KMS-11 (cell line): ENCODE measurements around the gene CCL22.

ENCODE experiments used
- H2AFZ ChIP-seq: fragments of 200-600 bp; sonication (generic); 2 replicates; pipeline ENCODE4 v1.6.1; 2016; ENCODE audit warnings: antibody characterized with exemption, mixed run types, low read depth
- H3K27ac ChIP-seq: fragments of 200-600 bp; sonication (generic); 2 replicates; pipeline ENCODE4 v1.6.1; 2016; ENCODE audit warnings: mild to moderate bottlenecking, mixed run types
- H3K27me3 ChIP-seq: fragments of 200-600 bp; sonication (generic); 2 replicates; pipeline ENCODE4 v1.6.1; 2017; ENCODE audit warnings: mild to moderate bottlenecking, low read depth, mixed run types, moderate library complexity; ENCODE audit not compliant: insufficient read depth
- H3K36me3 ChIP-seq: fragments of 200-600 bp; sonication (generic); 2 replicates; pipeline ENCODE4 v1.6.1; 2017; ENCODE audit warnings: mild to moderate bottlenecking, mixed run types; ENCODE audit not compliant: insufficient read depth
- H3K4me1 ChIP-seq: fragments of 200-600 bp; sonication (generic); 2 replicates; pipeline ENCODE4 v1.6.1; 2016; ENCODE audit warnings: mild to moderate bottlenecking, low read depth, mixed run types; ENCODE audit not compliant: poor library complexity, severe bottlenecking
- H3K4me2 ChIP-seq: fragments of 200-600 bp; sonication (generic); 2 replicates; pipeline ENCODE4 v1.7.0; 2016; ENCODE audit warnings: mild to moderate bottlenecking, mixed run types
- H3K4me3 ChIP-seq: fragments of 200-600 bp; sonication (generic); IDR thresholded peaks from 2 replicates; pipeline ENCODE4 v1.6.1; 2017; ENCODE audit warnings: low read depth, low read length, mixed read lengths; ENCODE audit not compliant: insufficient read depth
- H3K79me2 ChIP-seq: fragments of 200-600 bp; sonication (generic); 2 replicates; pipeline ENCODE4 v1.6.1; 2016; ENCODE audit warnings: low read depth, mixed run types; ENCODE audit not compliant: insufficient read depth
- H3K9ac ChIP-seq: fragments of 200-600 bp; sonication (generic); 2 replicates; pipeline ENCODE4 v1.6.1; 2016; ENCODE audit warnings: mild to moderate bottlenecking, mixed run types
- H4K20me1 ChIP-seq: fragments of 200-600 bp; sonication (generic); 2 replicates; pipeline ENCODE4 v1.6.1; 2016; ENCODE audit warnings: mild to moderate bottlenecking, mixed run types; ENCODE audit not compliant: insufficient read depth
- CTCF ChIP-seq: fragments of 200-600 bp; sonication (generic); conservative IDR thresholded peaks from 2 replicates; pipeline ENCODE4 v1.6.1; 2017; ENCODE audit warnings: low read depth, mild to moderate bottlenecking, antibody characterized with exemption, low read length, moderate library complexity, mixed read lengths

Gene CCL22

GRCh38 chr16:57360321-57360935 lies 1.8 kb downstream of the CCL22 start:
- Histone ChIP-seq H3K36me3 (no peaks in the 10 kb centered on the region), H3K4me3 (no peak overlapping the region), H3K79me2 (no peaks in the 10 kb centered on the region), H3K27ac (no peak overlapping the region), H4K20me1 (no peaks in the 10 kb centered on the region), H3K9ac (no peak overlapping the region), H3K4me2 (no peak overlapping the region), H2AFZ (no peak overlapping the region), H3K27me3 (no peaks in the 10 kb centered on the region), H3K4me1 (no peaks in the 10 kb centered on the region)
- TF ChIP-seq CTCF: no peak

GRCh38 chr16:57361404-57361803 lies 2.8 kb downstream of the CCL22 start:
- Histone ChIP-seq H3K9ac (no peak overlapping the region), H2AFZ (no peak overlapping the region), H3K27me3 (no peaks in the 10 kb centered on the region), H4K20me1 (no peaks in the 10 kb centered on the region), H3K4me2 (no peak overlapping the region), H3K4me3 (no peak overlapping the region), H3K27ac (no peak overlapping the region), H3K4me1 (no peaks in the 10 kb centered on the region), H3K36me3 (no peaks in the 10 kb centered on the region), H3K79me2 (no peaks in the 10 kb centered on the region)
- TF ChIP-seq CTCF: no peak

- TF ChIP-seq CTCF: no peak
These were observed 5.6 kb downstream of the CCL22 start for GRCh38 chr16:57364143-57364542.

GRCh38 chr16:57366544-57367040 lies 8.0 kb downstream of the CCL22 start:
- no peaks in the 10 kb centered on the region for H3K4me1 ChIP-seq
- H2AFZ ChIP-seq: no peak overlapping the region
- H4K20me1 ChIP-seq: no peaks in the 10 kb centered on the region
- no peak for TF ChIP-seq CTCF
- no peaks in the 10 kb centered on the region for H3K79me2 ChIP-seq
- H3K27ac ChIP-seq: no peak overlapping the region
- no peak overlapping the region for H3K4me3 ChIP-seq
- H3K36me3 ChIP-seq: no peaks in the 10 kb centered on the region
- no peak overlapping the region for H3K4me2 ChIP-seq
- H3K9ac ChIP-seq: no peak overlapping the region
- H3K27me3 ChIP-seq: no peaks in the 10 kb centered on the region

More at GRCh38 chr16:57364143-57364542, 5.6 kb downstream of the CCL22 start:
- H3K27ac ChIP-seq: no peak overlapping the region
- no peak overlapping the region for H2AFZ ChIP-seq
- H3K4me3 ChIP-seq: no peak overlapping the region
- H3K36me3 ChIP-seq: no peaks in the 10 kb centered on the region
- H3K27me3 ChIP-seq: no peaks in the 10 kb centered on the region
- H3K4me1 ChIP-seq: no peaks in the 10 kb centered on the region
- no peaks in the 10 kb centered on the region for H4K20me1 ChIP-seq
- H3K79me2 ChIP-seq: no peaks in the 10 kb centered on the region
- H3K9ac ChIP-seq: no peak overlapping the region
- H3K4me2 ChIP-seq: no peak overlapping the region
